ENCODE measurements around the gene TMEM178A.
"Not testable (repeated sequence)": the region's sequence is repeated elsewhere in the genome, so short reads cannot be mapped to it uniquely, and the experiment has no call there.

The TMEM178A gene

DNA sequence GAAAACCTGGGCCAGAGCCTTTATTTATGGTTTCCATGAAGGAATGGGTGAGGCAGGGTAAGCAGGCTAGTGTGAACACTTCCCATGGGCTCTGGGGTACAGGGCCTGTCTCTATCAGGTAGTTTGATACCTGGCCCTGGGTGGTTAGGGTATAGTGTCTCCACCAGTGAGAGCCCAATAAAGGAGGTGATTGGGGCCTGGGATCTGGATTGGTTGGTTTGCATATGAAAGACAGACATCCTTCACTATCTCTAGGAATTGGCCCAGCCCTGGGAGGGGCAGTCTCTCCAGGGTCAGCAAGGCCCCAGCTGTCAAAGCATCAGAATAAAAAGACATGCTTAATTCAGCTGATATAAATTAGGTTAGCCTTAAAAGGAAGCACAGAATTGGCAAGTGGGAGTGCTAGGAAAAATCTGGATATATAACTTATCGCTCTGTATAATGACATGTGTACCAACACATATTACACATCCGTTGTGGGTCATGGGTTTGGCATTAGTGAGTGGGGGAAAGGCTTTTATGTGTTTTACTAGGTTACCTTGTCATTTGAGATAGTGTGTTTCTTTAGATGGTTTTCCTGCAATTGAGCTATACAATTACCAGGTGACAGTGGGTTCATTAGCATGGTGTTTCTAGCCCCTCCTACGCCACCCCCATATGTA is 18.5 kb upstream of the TMEM178A start:
- no peak for DNase-seq (ENCODE audit: low read depth, low spot score)

DNA sequence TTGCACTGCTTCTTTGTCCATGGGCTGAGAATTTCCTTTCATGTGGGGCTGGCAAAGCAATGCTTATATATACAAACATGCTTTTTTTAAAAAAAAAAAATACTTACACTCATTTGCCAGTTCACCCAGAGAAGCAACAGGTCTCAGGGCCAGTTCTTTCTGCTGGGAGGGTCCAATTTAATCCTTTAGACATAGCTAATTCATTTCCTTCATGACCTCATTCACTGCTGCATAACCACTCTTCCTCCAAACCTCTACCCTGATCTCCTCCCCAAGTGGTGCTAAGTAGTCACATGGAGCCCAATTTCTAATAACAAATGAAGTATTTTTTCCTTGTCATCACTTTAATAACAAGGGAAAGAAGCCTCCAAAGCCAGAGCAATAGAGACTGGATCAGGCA is 17.1 kb upstream of the TMEM178A start:
- no peak for DNase-seq (ENCODE audit: low read depth, low spot score)

GRCh38 chr2:39649511-39649910 is 16.2 kb upstream of the TMEM178A start:
- no peak for DNase-seq (ENCODE audit: low read depth, low spot score)

DNA sequence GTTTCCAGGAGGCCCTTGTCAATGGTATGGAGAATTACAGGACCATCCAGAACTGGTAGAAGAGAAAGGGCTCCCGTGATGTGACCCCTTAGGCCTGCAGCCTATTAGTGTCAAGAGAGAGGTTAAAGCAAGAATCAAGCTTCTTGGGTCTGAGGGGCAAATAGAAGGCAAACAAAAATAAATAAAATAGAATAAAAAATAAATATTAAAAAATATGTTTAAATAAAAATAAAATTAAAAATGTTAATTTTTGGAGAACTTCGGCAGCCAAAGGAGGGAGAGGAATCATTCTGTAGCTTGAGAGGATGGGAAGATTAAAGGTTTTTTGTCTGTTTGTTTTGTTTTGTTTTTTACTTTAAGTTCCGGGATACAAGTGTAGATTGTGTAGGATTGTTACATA is 15.2 kb upstream of the TMEM178A start:
- DNase-seq (ENCODE audit: low read depth, low spot score), result no peak

DNA sequence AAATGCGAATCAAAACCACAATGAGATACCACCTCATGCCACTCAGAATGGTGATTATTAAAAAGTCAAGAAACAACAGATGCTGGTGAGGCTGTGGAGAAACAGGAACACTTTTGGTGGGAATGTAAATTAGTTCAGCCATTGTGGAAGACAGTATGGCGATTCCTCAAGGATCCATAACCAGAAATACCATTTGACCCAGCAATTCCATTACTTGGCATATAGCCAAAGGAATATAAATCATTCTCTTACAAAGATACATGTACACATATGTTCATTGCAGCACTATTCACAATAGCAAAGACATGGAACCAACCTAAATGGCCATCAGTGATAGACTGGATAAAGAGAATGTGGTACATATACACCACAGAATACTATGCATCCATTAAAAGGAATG is 9.5 kb upstream of the TMEM178A start:
- not testable (repeated sequence) for DNase-seq (ENCODE audit: low read depth, low spot score)

DNA sequence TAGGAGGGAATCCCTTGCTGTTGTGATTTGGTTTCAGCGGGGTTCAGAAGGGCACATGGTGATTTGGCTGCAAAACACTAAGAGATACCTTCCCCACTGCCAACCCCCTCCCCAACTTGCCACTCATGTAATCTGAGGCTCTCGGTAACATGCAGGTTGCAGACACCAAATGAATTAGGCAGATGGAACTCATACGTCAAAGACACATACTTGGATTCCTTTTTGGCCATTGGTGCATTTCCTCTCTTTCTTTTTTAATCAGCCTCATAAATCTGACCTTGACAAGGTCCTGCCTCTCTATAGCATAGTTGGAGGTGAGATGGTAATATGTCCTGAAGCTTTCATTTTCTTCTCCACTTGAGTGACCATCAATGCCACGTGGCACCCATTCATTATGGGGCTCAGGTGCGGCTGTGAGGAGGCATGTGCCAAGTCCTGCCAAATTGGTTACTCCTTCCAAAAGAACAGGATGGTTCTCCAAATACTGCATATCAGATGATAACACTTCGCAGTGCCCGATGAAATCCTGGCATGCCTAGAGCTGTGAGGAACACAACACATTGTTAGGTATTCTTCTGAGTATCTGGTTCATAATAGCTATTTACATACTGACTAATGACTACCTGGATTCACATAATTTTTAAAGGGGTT is 8.3 kb upstream of the TMEM178A start:
- no peak for DNase-seq (ENCODE audit: low read depth, low spot score)

GRCh38 chr2:39658371-39658770 is 7.3 kb upstream of the TMEM178A start:
- no peak for DNase-seq (ENCODE audit: low read depth, low spot score)

DNA sequence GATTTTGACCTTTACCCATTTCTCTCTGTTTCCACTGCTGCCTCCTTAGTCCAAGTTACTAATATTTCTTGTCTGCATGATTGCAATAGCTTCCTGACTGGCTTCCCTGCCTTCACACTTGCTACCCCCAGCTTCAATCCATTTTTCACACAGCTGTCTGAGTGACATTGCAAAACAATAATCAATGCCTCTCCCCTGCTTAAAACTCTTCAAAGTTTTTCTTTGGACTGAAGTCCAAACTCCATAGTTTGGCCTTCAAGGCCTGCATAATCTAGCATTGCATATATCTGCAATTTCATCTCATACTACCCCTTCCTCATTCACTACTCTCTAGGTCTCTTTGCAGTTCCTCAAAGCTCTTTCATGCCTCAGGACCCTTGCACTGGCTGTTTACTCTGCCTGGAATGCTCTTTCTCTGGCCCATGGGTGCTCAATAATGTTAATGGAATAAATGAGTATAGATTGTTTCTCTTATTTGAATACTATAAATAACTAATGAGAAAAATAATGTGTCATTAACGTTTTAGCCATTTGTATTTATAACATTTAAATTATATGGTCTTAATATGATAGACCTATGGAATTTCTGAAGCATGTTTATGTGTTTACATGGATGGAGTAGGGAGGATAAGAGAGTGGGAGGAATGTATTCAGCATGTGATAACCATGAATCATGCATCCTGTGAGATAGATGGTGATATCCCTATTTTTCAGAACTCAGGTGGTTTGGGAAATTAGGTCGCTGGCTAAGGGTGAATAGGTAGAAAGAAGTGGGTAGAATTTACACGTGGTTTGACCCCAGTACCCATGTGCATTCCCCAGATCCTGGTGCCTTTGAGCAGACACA is 5.7 kb upstream of the TMEM178A start:
- DNase-seq (ENCODE audit: low read depth, low spot score), result no peak

DNA sequence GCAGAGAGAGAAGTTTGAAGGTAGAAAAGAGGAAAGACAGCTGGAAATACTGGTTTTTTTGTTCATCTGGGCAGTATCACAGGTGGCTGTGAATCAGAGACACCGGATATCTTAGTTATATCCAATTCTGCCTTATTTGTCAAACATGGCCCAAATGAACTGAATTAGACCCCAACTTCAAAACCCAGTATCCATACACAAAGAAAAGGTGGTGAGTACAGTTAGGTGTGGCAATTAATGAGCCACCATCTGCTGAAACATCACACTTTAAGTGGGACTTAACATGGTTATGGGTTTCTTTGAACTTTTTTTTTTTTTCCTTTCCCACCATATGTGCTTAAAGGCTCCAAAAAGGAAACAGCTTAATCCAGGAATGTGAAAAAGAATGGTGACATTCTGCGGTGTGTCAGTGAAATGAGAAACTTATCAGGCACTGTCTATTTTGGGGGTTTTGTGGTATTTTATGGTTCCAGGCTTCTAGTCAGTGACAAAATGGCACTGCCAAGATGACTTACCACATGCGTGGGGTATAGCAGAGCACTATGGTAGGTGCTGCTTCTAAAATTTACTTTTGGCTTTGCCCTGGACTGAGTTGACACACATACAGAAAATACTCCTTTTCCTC is 5.0 kb upstream of the TMEM178A start:
- no peak for DNase-seq (ENCODE audit: low read depth, low spot score)

DNA sequence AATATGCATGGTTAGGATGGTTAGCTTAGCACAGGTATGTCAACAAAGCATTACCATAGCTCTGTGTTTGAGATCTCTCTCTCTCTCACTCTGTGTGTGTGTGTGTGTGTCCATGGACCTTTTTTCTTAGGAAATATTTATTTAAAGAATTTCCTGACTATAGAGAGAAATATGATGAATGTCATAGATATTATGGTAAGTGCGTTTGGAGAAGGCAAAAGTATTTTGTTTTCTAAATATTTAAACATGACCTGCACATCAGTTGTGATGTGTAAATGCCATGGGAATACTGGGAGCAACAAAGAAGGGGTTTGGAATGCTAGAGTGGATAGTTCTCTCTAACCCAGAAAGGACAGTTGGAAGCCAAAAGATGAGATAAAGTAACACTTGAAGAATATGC is 3.9 kb upstream of the TMEM178A start:
- no peak for DNase-seq (ENCODE audit: low read depth, low spot score)

GRCh38 chr2:39663187-39663930 is 2.4 kb upstream of the TMEM178A start:
- DNase-seq (ENCODE audit: low read depth, low spot score), result no peak

DNA sequence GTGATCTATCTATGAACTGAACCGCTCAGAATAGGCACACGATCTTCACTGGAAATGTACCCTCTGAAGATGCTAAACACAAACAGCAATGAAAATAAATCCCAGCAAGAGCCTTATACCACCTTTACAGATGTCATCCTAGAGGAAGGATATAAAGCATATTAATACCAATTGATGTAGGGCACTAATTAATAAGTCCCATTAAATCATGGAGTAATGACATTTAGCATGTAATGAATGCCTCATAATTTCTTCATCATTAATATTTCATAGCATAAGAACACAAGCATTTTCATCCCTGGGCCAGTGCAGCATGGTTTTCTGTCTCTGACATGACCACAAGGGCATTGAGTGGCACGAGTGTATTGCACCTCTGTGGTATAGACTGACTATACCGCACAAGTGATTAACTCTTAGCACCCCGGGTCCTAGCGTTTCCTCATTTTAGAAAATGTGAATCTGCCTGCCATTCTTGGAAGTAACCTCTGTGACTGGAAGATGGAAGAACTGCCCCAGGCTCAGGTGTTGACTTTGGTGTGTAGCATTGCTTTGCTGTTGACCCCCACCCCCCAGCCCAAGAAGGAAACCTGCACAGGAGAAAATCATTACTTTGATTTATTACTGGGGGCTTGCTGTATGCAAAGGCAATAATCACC is 1.4 kb upstream of the TMEM178A start:
- DNase-seq (ENCODE audit: low read depth, low spot score), result no peak

DNA sequence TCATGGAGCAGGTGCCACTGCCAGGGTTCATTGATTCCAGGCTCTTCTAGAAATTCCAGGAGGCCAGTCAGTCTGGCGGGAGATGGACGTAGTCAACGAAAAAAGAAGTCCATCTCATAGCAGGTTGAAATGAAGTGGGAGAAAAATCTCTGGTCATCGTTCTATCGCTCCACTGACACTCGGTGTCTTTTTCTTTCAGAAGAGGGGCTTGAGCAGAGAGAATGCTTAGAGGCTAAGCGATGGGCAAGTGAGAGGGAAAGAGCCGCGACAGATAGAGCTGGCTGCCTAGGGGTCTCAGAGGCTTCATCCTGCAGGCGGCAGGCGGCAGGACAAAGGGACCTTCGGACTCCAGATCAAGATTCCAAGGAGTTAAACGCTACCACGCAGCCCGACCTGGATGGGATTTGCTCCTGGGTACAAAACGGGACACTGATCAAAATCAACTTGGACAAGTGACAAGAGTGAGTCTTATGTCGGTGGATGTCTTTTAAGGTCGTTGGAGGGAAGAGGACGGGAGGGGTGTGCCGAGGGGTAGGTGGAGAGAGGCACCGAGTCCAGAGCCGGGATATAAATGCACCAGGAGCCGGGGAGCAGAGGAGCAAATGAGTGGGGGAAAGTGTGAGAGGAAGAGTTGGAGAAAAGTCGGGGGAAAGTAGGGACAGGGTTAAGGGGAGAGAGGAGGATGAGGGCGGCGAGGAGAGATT is 677 bp upstream of the TMEM178A start:
- no peak for DNase-seq (ENCODE audit: low read depth, low spot score)

DNA sequence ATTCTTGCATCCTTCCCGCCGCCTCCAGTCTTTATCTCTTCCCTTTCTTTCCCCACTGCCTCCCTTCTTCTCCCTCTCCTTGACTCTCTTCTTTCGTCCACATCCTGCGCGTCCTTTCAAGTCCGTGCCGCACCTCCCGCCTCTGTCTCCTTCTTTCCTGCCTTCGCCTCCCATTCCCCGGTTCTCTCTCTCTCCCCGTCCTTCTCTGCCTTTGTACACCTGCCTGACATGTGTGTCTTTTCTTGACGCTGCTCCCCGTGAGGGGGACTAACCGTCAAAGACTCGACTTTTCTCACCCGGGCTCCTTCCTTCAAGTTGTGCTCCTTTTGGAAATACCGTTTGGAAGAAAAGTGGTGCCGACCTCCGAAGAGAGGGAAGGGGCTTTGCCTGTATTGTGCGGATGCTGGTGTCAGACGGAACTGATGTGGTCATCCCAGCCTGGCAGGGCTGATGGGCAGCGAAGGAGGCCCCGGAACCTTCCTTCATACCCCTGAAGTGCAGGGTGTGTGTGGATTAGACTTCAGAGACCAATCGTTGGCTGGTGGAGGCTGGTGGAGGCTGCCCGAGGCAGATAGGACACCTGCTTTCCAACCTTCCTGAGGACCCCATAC is 879 bp downstream of the TMEM178A start:
- DNase-seq (ENCODE audit: low read depth, low spot score), result no peak

DNA sequence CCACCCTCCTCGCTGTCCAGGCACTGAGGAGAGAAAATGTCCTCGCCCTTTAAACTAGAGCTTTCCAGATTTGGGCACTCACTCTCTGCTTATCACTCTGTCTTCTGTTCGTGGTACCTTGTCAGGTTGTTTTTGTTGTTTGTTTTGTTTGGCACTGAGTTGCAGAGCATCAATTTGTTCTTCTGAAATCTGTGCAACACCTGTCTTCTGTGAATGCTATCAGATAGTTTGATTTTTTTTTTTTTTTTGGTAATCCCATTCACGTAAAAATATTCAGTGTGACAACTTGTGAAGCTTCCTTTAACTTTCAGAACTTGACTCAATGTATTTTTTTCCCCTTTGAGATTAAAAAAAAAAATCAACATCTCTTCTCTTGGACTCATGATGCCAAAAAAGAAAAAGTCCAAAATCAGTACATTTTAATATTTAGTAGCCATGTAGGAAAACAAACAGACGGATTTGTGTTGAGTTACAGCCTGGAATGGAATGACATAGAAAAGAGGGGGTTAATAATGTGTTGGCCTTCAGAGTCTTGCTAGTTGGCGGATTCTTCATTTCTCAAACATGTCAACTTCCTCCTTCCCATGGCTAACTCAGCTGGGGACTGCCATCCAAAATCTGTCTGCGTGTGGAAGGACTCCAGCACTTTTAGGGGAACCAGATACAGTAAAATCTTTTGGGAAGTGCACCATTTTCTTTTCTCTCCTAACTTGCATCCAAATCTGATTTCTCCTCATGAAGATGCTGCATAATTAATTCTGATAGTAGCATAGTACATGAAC is 1.6 kb downstream of the TMEM178A start:
- no peak for DNase-seq (ENCODE audit: low read depth, low spot score)

DNA sequence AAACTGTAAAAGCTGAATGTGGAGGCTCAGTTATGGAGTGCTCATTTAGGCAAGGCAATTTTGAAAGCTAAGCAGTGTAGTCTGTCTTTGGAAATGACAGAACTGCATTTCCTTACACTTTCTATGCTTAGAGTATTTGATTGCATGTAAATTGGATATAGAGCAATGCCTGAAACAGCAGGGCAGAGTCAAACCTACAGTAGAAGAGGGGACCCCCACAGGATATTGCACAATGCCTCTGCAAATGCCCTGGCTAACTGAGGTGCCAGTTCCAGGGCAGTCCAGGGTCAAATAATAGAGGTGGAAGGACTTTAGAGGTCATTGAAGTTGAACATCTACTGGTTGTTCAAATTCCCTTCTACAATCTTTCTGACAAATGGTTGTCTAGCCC is 2.2 kb downstream of the TMEM178A start:
- no peak for DNase-seq (ENCODE audit: low read depth, low spot score)

- DNase-seq (ENCODE audit: low read depth, low spot score), result no peak
These were observed 2.9 kb downstream of the TMEM178A start for GRCh38 chr2:39668576-39669080.

GRCh38 chr2:39671604-39672003 is 5.9 kb downstream of the TMEM178A start:
- no peak for DNase-seq (ENCODE audit: low read depth, low spot score)

GRCh38 chr2:39673018-39673417 is 7.3 kb downstream of the TMEM178A start:
- no peak for DNase-seq (ENCODE audit: low read depth, low spot score)
